Osteoblast (primary cell): ENCODE data around the gene C4orf17. TPM values are rescaled to one million over a fixed set of nuclear protein-coding genes. Genes with fewer than 3 reads are reported as not detected.

Source experiments
- DNase-seq: peaks from one replicate; pipeline ENCODE4 v3.0.0; 2011; ENCODE audit warnings: low spot score, mixed read lengths; ENCODE audit not compliant: insufficient read length; ENCODE audit errors: missing footprints
- H2AFZ ChIP-seq: 2 replicates; pipeline ENCODE4 v1.6.0; 2011; ENCODE audit warnings: mild to moderate bottlenecking, low read length
- H3K27ac ChIP-seq: 2 replicates; pipeline ENCODE4 v1.5.1; 2011; ENCODE audit warnings: mild to moderate bottlenecking, low read depth, low read length, moderate library complexity
- H3K27me3 ChIP-seq: 2 replicates; pipeline ENCODE4 v1.6.0; 2012; ENCODE audit warnings: mild to moderate bottlenecking, control low read depth, inconsistent platforms, low read length, moderate library complexity; ENCODE audit not compliant: insufficient read depth
- H3K36me3 ChIP-seq: 2 replicates; pipeline ENCODE4 v1.5.1; 2011; ENCODE audit warnings: mild to moderate bottlenecking, low read length, control low read depth, moderate library complexity; ENCODE audit not compliant: insufficient read depth
- H3K4me1 ChIP-seq: 2 replicates; pipeline ENCODE4 v1.5.1; 2011; ENCODE audit warnings: mild to moderate bottlenecking, low read length, control low read depth, moderate library complexity; ENCODE audit not compliant: insufficient read depth
- H3K4me2 ChIP-seq: 2 replicates; pipeline ENCODE4 v1.6.0; 2011; ENCODE audit warnings: mild to moderate bottlenecking, low read length; ENCODE audit not compliant: insufficient read depth
- H3K4me3 ChIP-seq: fragments of 200-600 bp; sonication (generic); 3 replicates; pipeline ENCODE4 v1.5.1; 2012; ENCODE audit warnings: mild to moderate bottlenecking, low read length, inconsistent platforms; ENCODE audit not compliant: insufficient read depth
- H3K79me2 ChIP-seq: 2 replicates; pipeline ENCODE4 v1.6.0; 2012; ENCODE audit warnings: mild to moderate bottlenecking, low read length, control low read depth, inconsistent platforms; ENCODE audit not compliant: insufficient read depth
- H3K9me3 ChIP-seq: 2 replicates; pipeline ENCODE4 v1.5.1; 2011; ENCODE audit warnings: low read depth, low read length, control low read depth
- H4K20me1 ChIP-seq: 2 replicates; pipeline ENCODE4 v1.6.0; 2012; ENCODE audit warnings: mild to moderate bottlenecking, low read length, control low read depth; ENCODE audit not compliant: insufficient read depth
- CTCF ChIP-seq: IDR thresholded peaks from 2 replicates; pipeline ENCODE4 v1.5.1; 2011; ENCODE audit warnings: mild to moderate bottlenecking, low read depth, low read length, moderate library complexity; ENCODE audit errors: extremely low read depth
- total RNA-seq: library from RNA; depleted of rRNA; stranded (reverse); fragments of >200 nt; gene quantifications from 2 replicates; pipeline ENCODE4 v1.2.3, GENCODE V29; 2012

The C4orf17 gene
- total RNA-seq, 1 donor: not detected

GRCh38 chr4:99467887-99468286 lies 42.9 kb upstream of the C4orf17 start:
- no peak for DNase-seq
- Histone ChIP-seq H3K4me1 (no peaks in the 10 kb centered on the region), H3K9me3 (no peaks in the 10 kb centered on the region), H3K27ac (no peak overlapping the region), H3K27me3 (peaks cover 2% of the 10 kb centered on the region), H3K36me3 (no peaks in the 10 kb centered on the region), H3K79me2 (no peaks in the 10 kb centered on the region), H3K4me2 (no peak overlapping the region), H3K4me3 (no peak overlapping the region), H2AFZ (no peak overlapping the region), H4K20me1 (no peaks in the 10 kb centered on the region)
- TF ChIP-seq CTCF: no peak

- H3K36me3 ChIP-seq: no peaks in the 10 kb centered on the region
- no peaks in the 10 kb centered on the region for H3K9me3 ChIP-seq
- no peak overlapping the region for H2AFZ ChIP-seq
- H3K4me3 ChIP-seq: no peak overlapping the region
- DNase-seq: no peak
- H3K4me1 ChIP-seq: no peaks in the 10 kb centered on the region
- no peak overlapping the region for H3K27ac ChIP-seq
- no peaks in the 10 kb centered on the region for H4K20me1 ChIP-seq
- no peaks in the 10 kb centered on the region for H3K79me2 ChIP-seq
- TF ChIP-seq CTCF: no peak
- H3K27me3 ChIP-seq: peaks cover 2% of the 10 kb centered on the region
- H3K4me2 ChIP-seq: no peak overlapping the region
Measured at GRCh38 chr4:99468889-99469288, 41.9 kb upstream of the C4orf17 start.

- no peaks in the 10 kb centered on the region for H3K9me3 ChIP-seq
- H3K4me1 ChIP-seq: no peaks in the 10 kb centered on the region
- H3K4me3 ChIP-seq: no peak overlapping the region
- H2AFZ ChIP-seq: no peak overlapping the region
- H3K27ac ChIP-seq: no peak overlapping the region
- no peaks in the 10 kb centered on the region for H3K79me2 ChIP-seq
- H4K20me1 ChIP-seq: no peaks in the 10 kb centered on the region
- H3K4me2 ChIP-seq: no peak overlapping the region
- H3K27me3 ChIP-seq: peaks cover 2% of the 10 kb centered on the region
- TF ChIP-seq CTCF: no peak
- no peak for DNase-seq
- H3K36me3 ChIP-seq: no peaks in the 10 kb centered on the region
Measured at GRCh38 chr4:99471349-99471748, 39.5 kb upstream of the C4orf17 start.

- Histone ChIP-seq H2AFZ (no peak overlapping the region), H3K4me2 (no peak overlapping the region), H3K9me3 (no peaks in the 10 kb centered on the region), H3K27me3 (no peaks in the 10 kb centered on the region), H3K36me3 (no peaks in the 10 kb centered on the region), H3K4me3 (no peak overlapping the region), H3K79me2 (no peaks in the 10 kb centered on the region), H3K4me1 (no peaks in the 10 kb centered on the region), H4K20me1 (no peaks in the 10 kb centered on the region), H3K27ac (no peak overlapping the region)
- DNase-seq: no peak
- no peak for TF ChIP-seq CTCF
Measured at GRCh38 chr4:99471896-99472295, 38.9 kb upstream of the C4orf17 start.
